ENCODE measurements around the gene ZNF77.
"Not testable (repeated sequence)": the region's sequence is repeated elsewhere in the genome, so short reads cannot be mapped to it uniquely, and the experiment has no call there.

The ZNF77 gene

DNA sequence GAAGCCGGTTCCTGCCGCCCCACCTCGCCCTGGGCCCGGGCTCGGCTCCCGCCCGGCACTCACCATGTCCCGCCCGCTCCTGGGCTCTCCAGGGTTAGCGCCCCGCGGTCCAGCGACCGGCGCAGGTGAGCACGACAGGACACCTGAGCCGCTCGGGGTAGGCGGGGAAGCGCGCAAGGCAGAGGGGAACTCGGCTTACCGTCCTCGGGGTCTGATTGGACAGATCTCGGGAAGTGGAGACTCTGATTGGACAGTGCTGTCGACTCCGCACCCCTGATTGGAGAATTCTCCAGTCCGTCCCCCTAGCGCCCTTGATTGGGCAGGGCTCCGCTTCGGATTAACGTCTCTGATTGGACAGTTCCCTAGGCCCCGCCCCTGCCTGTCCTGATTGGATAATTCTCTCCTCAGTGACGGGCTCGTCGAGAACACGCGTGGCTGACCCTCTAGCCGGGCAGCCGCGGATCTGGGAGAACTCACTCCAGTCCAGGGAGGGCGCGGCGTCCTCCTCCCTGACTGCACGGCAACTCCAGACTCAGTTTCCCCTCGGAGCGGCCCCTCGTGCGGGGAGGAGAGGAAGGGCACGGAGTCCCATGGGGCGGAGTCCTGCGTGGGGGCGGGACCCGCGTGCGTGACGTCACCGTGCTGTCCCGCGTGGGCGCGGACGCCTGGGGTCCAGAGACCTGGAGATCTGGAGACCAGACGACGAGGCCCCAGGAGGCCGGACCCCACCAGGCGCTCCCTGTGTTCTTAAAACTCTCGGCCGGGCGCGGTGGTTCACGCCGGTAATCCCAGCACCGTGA lies at the start of gene ZNF77:
TSS of gene ZNF77 (minus strand) at position 197 of the 800 bp plus-strand sequence. CDS start at position 66, 131 bp downstream.
- FAIRE-seq (peak; percentile 94), DNase-seq (ENCODE audit: low spot score) (peak; percentile 97)

DNA sequence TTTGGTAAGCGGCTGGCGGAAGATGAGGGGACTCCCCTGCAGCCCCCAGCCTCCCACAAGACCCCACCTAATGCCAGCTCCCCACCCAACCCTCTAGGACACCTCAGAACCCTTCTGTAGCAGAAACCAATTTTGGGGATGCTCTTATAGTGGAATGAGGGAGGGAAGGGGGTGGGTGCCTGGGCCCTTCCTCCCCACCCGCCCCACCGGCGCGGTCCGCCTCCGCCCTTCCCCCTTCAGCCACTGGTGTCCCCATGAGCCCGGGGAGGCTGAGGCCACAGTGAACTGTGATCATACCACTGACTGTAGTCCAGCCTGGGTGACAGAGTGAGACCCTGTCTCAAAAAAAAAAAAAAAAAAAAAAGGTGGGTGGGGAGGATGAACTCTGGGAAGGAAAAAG lies 48.8 kb upstream of the ZNF77 start:
- FAIRE-seq (no peak), DNase-seq (ENCODE audit: low spot score) (no peak)

DNA sequence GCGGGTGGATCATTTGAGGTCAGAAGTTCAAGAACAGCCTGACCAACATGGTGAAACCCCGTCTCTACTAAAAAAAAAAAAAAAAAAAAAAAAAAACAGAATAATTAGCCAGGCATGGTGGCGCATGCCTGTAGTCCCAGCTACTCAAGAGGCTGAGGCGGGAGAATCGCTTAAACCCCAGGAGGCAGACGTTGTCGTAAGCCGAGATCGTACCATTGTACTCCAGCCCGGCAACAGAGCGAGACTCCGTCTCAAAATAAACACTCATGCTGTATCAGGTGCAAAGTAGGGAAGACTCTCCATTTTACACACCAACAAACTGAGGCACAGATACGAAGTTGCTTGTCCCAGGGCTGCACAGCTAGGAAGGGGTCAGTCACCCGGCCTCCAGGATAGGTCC lies 48.2 kb upstream of the ZNF77 start:
- FAIRE-seq, result no peak
- DNase-seq (ENCODE audit: low spot score), result no peak

DNA sequence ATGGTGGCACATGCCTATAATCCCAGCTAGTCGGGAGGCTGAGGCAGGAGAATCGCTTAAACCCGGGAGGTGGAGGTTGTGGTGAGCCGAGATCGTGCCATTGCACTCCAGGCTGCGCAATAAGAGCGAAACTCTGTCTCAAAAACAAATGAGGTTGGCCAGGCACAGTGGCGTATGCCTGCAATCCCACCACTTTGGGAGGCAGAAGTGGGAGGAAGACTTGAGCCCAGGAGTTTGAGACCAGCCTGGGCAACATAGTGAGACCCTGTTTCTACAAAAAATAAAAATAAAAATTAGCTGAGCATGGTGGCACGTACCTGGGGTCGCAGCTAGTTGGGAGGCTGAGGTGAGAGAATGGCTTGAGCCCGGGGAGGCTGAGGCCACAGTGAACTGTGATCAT lies 47.6 kb upstream of the ZNF77 start:
- not testable (repeated sequence) for FAIRE-seq; DNase-seq (ENCODE audit: low spot score)

DNA sequence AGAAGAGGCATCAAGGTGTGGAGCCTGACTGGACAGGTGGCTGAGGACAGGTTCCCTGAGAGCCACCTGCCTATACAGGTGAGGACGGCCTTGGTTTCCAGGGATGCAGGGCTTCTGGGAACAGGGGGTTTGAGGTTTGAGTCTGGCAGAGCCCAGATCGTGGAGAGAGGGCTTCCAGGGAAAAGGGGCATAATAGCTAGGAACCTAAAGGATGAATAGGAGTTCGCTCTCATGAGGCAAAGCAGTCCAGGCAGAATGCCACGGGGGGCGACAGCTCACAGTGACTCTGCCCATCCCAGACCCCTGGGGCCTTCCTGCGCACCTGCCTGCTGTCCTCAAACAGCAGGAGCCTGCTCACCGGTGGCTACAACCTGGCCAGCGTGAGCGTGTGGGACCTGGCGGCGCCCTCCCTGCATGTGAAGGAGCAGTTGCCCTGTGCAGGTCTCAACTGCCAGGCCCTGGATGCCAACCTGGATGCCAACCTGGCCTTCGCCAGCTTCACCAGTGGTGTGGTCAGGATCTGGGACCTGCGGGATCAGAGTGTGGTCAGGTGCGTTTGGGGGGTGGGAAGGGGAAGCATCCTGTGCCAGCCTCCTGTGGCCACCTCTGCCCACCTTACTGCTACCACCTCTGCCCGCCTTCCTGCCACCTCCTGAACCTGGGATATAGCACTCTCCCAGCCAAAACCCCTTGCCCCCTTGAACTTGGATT lies 44.6 kb upstream of the ZNF77 start:
- FAIRE-seq (no peak), DNase-seq (ENCODE audit: low spot score) (no peak)

DNA sequence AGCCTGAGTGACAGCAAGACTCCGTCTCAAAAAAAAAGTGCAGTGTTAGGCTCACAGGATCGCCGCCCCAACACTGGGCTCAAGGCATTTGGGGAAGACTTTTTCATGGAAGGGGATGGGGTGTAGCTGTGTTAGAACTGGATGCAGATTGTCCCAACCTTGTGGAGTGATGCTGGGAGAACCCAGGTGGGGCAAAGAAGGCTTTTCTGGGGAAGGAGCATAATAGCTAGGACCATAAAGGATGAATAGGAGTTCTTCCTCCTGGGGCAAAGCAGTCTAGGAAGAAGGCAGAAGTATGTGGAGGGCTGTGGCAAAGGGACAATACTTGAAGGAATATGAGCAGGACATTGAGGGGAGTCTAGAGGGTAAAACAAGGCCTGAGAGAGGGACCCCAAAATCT lies 43.8 kb upstream of the ZNF77 start:
- DNase-seq (ENCODE audit: low spot score), result no peak
- no peak for FAIRE-seq

DNA sequence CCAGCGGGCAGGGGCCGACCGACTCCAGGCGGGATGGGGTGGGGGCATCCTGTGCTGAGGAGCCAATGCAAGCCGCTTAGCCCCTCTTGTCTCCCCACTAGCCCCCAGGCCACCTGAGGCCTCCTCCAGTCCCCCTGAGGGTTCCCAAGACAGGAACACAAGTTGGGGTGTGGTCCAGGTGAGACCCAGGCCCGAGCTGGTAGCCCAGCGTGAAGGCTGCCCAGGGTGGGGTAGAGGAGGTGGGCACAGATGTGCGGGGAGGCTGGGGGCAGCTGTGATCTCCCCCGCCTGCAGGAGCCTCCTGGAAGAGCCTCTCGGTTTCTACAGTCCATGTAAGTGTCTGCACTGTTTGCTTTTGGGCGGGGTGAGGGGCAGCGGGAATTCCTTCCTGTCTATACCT lies 43.0 kb upstream of the ZNF77 start:
- DNase-seq (ENCODE audit: low spot score) (no peak), FAIRE-seq (no peak)

DNA sequence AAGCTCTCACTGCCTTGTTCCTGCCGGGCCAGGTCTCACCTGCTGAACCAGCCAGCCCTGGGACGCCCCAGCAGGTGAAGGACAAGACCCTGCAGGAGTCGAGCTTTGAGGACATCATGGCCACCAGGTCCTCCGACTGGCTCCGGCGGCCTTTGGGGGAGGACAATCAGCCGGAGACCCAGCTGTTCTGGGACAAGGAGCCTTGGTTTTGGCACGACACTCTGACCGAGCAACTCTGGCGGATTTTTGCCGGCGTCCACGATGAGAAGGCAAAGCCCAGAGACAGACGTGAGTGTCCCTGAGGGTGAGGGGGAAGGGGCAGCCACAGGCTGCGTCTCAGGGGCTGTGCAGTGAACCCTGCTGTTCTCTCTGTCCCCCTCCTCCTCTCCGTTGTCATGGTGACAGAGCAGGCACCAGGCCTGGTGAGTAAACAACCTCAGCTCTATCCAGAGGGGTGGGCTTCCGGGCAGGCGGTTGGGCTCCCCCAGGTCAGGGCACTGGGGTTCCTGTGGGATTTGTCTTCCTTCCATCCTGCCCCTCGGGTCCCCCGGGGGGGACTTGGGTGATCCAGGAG lies 42.3 kb upstream of the ZNF77 start:
- no peak for FAIRE-seq
- DNase-seq (ENCODE audit: low spot score), result no peak

DNA sequence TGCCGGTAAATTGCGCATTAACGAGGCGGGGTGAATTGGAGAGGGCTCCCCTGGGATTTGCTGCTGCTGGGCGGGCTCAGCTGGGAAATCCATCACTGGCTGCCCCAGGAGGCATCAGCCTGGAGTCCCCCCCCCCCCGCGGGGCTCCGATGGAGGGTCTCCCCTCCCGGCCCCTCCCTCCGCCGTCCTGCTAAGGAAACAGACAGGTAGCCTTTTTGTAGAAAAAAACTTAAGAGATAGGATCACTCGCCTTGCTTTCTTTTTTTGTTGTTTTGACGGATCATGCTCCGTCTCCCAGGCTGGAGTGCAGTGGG lies 39.4 kb upstream of the ZNF77 start:
- DNase-seq (ENCODE audit: low spot score), result no peak

DNA sequence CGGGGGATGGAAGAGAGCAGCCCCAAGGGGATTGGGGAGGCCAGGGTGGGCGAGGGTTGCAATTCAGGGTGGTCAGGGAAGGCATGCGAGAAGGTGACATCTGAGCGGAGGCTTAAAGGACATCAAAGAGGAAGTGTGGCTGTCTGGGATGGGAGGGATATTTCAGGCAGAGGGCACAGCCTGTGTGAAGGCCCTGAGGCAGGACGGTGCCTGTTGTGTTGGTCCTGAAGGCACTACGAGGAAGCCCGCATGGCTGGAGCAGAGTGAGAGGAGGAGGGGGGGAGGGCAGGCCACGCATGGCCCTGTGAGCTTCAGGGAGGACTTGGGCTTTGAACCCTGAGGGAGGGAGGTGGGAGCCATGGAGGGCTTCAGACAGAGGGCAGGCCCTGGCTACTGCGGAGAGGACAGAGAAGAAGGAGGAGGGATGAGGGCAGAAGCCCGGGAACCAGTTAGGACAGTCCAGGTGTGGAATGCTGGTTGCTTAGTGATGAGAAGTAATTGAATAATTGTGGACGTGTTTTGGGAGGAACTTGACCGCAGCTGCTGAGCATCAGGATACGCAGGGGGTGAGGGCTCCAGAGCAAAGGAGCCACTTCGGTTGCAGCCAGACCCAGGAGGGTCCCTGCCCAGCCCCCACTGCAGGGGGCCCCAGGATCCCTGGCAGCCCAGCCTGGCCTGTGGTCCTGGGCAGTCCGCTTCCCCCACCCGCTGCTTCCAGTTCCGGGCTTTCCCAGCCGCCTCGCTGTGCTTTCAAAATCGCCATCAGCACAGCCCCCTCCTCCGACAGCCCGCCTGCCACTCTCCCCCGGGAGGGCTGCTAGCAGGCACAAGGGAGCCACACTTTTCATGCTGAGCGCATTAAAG lies 38.8 kb upstream of the ZNF77 start:
- FAIRE-seq (no peak), DNase-seq (ENCODE audit: low spot score) (no peak)

More for the DNA sequence above, 39.4 kb upstream of the ZNF77 start:
- FAIRE-seq, result no peak

DNA sequence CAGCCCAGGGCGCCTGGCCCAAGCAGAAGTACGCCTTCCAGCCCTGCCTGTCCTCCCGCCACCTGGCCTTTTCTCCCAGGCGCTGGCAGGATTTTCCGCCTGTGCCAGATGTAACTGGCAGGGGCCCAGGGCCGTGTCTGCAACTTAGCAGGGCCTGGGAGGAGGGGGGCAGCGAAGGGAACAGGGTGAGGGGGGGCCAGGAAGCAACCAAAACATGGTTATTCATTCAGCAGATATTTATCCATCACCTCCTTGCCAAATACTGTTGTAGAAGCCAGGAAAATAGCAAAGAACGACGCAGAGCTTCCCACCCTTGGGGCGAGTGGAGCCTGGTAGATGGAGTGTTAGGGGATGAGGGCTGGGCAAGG lies 38.2 kb upstream of the ZNF77 start:
- DNase-seq (ENCODE audit: low spot score) (no peak), FAIRE-seq (no peak)

DNA sequence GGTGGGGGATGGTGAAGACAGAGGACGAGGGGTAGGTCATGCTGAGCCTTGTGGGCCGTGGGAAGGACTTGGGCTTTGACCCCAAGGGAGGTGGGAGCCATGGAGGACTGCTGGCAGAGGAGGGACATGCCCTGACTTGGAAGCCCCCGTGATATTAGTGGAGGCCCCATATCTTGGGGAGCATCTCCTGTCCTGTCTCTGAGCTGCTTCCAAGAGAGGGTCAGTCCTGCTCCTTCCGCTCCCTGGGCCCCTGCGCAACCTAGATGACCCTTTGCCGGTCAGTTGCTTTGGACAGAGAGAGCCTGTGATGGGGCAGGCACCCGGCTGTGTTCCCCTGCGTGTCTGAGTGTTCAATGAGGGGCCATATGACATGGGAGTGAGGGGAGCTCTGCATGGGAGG lies 37.8 kb upstream of the ZNF77 start:
- no peak for DNase-seq (ENCODE audit: low spot score)

DNA sequence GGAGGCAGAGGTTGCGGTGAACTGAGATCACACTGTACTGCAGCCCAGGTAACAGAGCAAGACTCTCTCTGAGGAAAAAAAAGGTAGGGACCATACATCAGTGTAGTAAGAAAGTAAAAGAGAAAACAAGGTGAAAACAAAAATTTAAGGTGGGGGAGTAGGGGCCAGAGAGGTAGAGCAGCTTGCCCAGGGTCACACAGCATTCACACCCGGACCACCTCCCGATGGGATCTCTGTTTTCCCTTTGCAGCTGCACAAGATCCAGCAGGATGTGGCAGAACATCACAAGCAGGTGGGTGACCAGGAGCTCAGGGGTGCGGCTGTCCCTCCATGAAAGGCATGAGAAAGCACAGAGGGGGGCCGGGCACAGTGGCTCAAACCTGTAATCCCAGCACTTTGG lies 37.1 kb upstream of the ZNF77 start:
- FAIRE-seq, result no peak
- no peak for DNase-seq (ENCODE audit: low spot score)

More for the DNA sequence above, 37.8 kb upstream of the ZNF77 start:
- no peak for FAIRE-seq

DNA sequence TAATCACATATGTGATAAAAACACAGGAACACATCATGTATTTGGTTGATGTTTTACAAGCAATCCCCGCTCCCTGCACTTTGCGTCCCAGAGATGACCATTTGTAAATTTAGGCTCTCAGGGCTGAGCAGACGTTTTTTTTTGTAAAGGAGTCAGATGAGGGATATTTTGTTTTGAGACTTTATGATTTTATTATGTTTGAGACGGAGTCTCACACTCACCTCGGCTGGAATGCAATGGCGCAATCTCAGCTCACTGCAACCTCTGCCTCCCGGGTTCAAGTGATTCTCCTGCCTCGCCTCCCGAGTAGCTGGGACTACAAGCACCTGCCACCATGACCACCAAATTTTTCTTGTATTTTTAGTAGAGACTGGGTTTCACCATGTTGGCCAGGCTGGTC lies 34.0 kb upstream of the ZNF77 start:
- FAIRE-seq (no peak), DNase-seq (ENCODE audit: low spot score) (no peak)

DNA sequence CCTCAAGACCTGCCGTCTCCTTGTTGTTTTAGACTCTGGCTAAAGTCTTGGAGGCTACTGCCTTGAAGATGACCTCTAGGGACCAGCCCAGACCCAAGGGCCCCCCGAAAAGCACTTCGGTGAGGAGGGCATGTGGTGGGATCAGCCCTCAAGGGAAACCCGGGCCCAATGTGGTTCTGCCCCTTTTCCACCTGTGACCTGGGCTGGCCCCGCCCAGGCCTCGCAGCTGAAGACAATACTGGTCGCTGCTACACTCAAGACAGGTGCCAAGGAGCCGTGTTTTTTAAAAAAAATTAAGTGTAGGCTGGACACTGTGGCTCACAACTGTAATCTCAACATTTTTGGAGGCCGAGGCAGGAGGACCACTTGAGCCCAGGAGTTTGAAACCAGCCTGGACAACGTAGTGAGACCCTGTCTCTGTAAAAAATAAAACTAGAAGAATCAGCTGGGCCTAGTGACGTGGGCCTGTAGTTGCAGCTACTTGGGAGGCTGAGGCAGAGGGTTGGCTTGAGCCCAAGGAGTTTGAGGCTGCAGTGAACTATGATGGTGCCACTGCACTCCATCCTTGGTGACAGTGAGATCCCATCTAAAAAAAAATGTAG lies 33.5 kb upstream of the ZNF77 start:
- DNase-seq (ENCODE audit: low spot score) (no peak), FAIRE-seq (no peak)

DNA sequence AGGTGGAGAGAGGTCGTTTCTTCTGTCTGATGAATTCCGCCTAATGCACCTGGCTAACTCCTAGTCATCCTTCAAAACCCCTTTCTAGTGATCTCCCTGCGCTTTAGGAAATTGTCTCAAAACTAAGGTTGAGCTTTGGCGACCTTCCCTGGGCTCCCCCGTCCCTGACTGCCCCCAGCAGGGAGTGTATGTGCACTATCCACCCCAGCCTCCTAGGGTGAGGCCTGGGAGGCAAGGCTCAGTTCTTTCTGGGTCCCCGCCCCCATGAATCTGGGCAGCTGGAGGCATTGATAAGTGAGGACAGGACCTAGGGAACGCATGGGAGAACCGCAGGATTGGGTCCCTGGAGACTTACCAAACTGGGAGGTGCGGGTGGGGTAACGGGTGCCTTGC lies 33.0 kb upstream of the ZNF77 start:
- no peak for FAIRE-seq
- DNase-seq (ENCODE audit: low spot score), result no peak

DNA sequence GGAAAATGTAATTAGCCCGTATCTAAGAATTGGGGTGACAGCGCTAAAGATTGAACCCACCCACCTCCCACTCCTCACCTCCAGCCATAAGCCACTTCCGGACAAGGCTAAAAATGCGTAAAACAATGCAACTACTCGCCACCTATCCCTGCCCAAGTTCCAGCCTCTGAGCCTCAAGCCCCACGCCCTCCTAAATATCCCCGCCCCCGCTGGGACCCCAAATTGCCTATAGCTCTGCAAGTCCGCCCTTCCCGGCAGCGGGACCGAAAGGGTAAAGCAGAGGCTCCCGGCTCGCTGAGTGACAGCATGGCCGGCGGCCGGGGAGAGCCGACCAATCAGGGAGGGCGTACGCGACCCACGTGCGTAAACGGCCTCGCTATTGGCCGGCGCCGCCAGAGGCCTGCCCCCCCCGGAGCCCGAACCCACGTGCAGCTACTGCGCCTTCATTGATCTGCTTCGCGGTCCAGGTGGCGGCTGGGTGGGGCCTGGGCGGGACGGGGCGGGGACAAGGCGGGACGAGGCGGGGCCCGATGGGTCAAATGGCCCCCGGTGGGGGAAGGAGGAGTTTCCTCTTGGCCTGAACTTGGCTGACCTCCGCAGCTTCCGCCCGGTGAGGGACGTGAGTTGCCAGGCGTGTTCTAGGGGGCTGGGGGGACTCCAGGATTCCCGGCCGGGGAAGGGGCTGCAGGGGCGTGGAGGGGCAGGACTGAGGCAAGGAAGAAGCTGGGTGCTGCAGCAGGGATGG lies 32.4 kb upstream of the ZNF77 start, which contains the start of gene TLE6:
TSS of gene TLE6 (plus strand) at position 564 of the 745 bp plus-strand sequence. CDS start 670 bp downstream, outside the sequence.
- DNase-seq (ENCODE audit: low spot score), result peak; percentile 89
- peak; percentile 51 for FAIRE-seq

DNA sequence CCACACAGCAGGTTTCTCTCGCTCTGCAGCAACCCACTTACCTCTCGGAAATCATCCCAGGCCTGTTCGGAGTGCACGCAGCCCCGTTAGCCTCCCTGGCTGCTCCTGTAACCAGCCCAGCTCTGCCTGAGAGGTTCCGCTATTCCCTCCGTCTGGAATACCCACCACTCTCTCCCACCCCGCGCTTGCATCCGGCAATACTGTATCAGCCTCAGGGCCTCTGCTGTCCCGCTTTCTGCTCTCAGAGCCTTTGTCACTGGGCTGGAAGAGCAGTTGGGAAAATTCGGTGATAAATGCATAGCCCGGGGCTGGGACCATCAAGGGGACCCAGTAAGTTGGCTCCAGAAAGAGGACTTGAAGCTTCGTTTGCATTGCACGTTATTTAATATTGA lies 31.8 kb upstream of the ZNF77 start:
- DNase-seq (ENCODE audit: low spot score) (no peak), FAIRE-seq (no peak)

DNA sequence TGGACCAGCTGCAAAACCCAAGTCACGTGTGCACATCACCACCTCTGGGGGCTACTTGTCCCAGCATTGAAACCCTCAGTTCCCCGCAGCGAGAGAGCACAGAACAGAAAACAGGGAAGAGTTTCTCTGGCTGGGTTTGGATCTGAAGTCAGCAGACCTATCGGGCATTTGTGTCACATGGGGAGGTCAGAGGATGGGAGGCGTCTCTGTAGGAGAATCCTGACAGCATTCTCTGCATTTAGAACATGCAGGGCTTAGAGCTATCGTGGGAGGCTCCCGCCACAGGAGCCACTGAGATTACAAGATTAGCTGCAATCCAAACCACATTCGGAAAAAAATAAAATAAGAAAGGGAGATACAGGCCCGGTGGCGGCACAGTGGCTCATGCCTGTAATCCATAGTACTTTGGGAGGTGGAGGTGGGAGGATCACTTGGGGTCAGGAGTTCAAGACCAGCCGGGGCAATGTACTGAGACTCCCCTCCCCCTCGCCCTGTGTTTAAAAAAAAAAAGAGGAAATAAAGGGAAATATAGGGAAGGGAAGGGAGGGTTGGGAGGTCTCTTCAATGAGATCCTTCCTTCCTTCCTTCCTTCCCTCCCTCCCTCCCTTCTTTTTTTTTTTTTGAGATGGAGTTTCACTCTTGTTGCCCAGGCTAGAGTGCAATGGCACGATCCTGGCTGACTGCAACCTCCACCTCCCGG lies 29.7 kb upstream of the ZNF77 start:
- no peak for DNase-seq (ENCODE audit: low spot score)
- no peak for FAIRE-seq

DNA sequence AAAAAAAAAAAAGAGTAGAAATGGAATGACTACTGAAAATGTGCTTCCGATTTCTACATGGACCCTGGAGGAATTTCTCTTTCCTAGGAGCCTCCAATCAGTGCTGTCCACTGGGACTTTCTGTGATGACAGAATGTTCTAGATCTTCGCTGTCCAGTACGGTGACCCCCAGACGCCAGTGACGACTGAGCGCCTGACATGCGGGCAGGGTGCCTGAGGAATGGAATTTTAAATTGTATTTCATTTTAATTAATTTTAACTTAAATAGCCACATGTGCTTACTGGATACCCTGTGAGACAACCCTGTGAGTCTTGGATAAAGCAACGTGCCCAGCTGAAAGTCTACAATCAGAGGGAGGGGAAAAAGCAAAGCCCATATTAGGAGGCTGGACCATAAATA lies 28.5 kb upstream of the ZNF77 start:
- DNase-seq (ENCODE audit: low spot score), result no peak
- FAIRE-seq, result no peak

Measured in RCC 7860 (cell line).